Gastroesophageal sphincter (tissue), 4 donors: ENCODE data around the gene ZCCHC14. TPM values are rescaled to one million over a fixed set of nuclear protein-coding genes. Genes with fewer than 3 reads are reported as not detected.

Experiments used
- ATAC-seq: fragments of 150-250 bp; one replicate; pipeline ENCODE4 v1.9.1; 2016; ENCODE audit warnings: mild to moderate bottlenecking, moderate library complexity
- H3K27ac ChIP-seq, 4 donors: fragments of 200-600 bp; sonication (generic) in 3 of 4; 1 replicate in 3 of 4; 2 replicates in 1 of 4; pipeline ENCODE4 v1.5.1; 2016 to 2019
- H3K27me3 ChIP-seq: fragments of 200-600 bp; sonication (generic); one replicate; pipeline ENCODE4 v1.5.1; 2019
- H3K36me3 ChIP-seq, 2 donors: fragments of 200-600 bp; sonication (generic); one replicate each; pipeline ENCODE4 v1.5.1; 2019; ENCODE audit warnings: control low read depth in 1 of 2
- H3K4me1 ChIP-seq, 3 donors: fragments of 200-600 bp; sonication (generic); 1 replicate in 2 of 3; 2 replicates in 1 of 3; pipeline ENCODE4 v1.5.1; 2016 to 2019; ENCODE audit warnings: control low read depth in 2 of 3
- H3K4me3 ChIP-seq, 2 donors: fragments of 200-600 bp; sonication (generic); one replicate each; pipeline ENCODE4 v1.5.1; 2019; ENCODE audit warnings: mild to moderate bottlenecking in 1 of 2, moderate library complexity in 1 of 2
- H3K9me3 ChIP-seq, 3 donors: fragments of 200-600 bp; sonication (generic); one replicate each; pipeline ENCODE4 v1.5.1; 2017 to 2019; ENCODE audit warnings: control low read depth in 2 of 3
- EP300 ChIP-seq: sonication (generic); formaldehyde crosslinking; IDR thresholded peaks from one replicate; pipeline ENCODE4 v1.6.1; 2017; ENCODE audit warnings: antibody characterized with exemption, mild to moderate bottlenecking
- POLR2A ChIP-seq, 2 donors: fragments of 450-650 bp; IDR thresholded peaks; one replicate each; pipeline ENCODE4 v1.6.1; 2017; ENCODE audit warnings: antibody characterized with exemption in 2 of 2, mild to moderate bottlenecking in 2 of 2, moderate library complexity in 1 of 2
- POLR2AphosphoS5 ChIP-seq: sonication (generic); formaldehyde crosslinking; IDR thresholded peaks from one replicate; pipeline ENCODE4 v1.6.1; 2017; ENCODE audit warnings: antibody characterized with exemption
- WGBS, 2 donors: methylation state at CpG; one replicate each; pipeline ENCODE4 v1.1.5; 2018; ENCODE audit warnings: low coverage in 1 of 2; 5-methylcytosine and 5-hydroxymethylcytosine counted together
- total RNA-seq, 4 donors: library from RNA; depleted of rRNA; stranded (reverse); fragments of >200 nt; gene quantifications; one replicate each; pipeline ENCODE4 v1.1.0, GENCODE V29; 2016
- TF ChIP-seq, protein P1 (sequence below), 4 experiments: fragments of 200-600 bp in 2 of 4; fragments of 450-650 bp in 2 of 4; sonication (generic) in 1 of 4; IDR thresholded peaks; one replicate each; pipeline ENCODE4 v1.5.1; 2017 to 2019; ENCODE audit warnings: antibody characterized with exemption in 4 of 4, mild to moderate bottlenecking in 2 of 4, moderate library complexity in 2 of 4

ZCCHC14 gene
- total RNA-seq, 4 donors from 2014 or later: 15.5 to 24.9 (median 19.9) TPM

DNA sequence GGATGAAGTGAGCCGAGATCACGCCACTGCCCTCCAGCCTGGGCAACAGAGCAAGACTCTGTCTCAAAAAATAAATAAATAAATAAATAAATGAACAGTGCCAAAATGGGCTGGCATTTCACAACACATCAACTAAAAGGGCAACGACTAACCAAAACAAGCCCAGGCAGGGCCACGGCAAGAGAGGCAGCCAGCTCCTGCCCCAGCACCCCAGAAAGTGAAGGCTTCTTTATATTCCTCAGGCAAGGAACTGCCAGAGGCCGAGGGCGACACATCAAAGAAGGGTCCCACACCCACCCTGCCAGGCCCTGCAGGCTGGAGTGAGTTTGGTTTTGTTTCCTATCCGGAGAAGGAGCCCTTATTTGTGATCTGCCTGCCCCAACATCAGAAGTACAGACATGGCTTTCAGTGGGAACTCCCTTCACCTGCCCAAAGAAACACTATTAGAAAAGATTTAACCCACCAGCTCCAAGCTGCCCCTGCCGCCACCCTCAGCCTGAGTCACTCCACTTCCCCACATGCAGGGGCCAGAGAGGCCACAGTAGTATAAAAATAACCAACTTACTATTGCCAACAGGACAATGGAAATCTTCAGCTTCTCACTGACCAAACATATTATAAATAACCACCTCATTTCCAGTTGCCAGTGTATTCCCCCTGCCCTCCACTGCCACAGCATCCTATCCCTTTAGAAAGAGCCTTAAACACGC is 117.2 kb downstream of the ZCCHC14 start:
- 46 to 61% methylated on average over 8 to 9 of the region's 9 CpGs for WGBS, 2 donors
- peak overlapping the region in 3 of 4 donors; percentile 49 to 69 (median 68) for H3K27ac ChIP-seq
- H3K4me3 ChIP-seq: no peak overlapping the region
- ATAC-seq: no peak
- no peaks in the 10 kb centered on the region for H3K9me3 ChIP-seq
- H3K4me1 ChIP-seq: peaks cover 0 to 95% (median 39%) of the 10 kb centered on the region in 3 donors
- no peaks in the 10 kb centered on the region for H3K36me3 ChIP-seq
- no peak for TF ChIP-seq POLR2A (IDR thresholded peaks at IDR 0.05)
- TF ChIP-seq, protein P1, sequence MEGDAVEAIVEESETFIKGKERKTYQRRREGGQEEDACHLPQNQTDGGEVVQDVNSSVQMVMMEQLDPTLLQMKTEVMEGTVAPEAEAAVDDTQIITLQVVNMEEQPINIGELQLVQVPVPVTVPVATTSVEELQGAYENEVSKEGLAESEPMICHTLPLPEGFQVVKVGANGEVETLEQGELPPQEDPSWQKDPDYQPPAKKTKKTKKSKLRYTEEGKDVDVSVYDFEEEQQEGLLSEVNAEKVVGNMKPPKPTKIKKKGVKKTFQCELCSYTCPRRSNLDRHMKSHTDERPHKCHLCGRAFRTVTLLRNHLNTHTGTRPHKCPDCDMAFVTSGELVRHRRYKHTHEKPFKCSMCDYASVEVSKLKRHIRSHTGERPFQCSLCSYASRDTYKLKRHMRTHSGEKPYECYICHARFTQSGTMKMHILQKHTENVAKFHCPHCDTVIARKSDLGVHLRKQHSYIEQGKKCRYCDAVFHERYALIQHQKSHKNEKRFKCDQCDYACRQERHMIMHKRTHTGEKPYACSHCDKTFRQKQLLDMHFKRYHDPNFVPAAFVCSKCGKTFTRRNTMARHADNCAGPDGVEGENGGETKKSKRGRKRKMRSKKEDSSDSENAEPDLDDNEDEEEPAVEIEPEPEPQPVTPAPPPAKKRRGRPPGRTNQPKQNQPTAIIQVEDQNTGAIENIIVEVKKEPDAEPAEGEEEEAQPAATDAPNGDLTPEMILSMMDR (IDR thresholded peaks at IDR 0.05): no peak
- no peak for TF ChIP-seq EP300
- no peak for TF ChIP-seq POLR2AphosphoS5
- no peaks in the 10 kb centered on the region for H3K27me3 ChIP-seq

DNA sequence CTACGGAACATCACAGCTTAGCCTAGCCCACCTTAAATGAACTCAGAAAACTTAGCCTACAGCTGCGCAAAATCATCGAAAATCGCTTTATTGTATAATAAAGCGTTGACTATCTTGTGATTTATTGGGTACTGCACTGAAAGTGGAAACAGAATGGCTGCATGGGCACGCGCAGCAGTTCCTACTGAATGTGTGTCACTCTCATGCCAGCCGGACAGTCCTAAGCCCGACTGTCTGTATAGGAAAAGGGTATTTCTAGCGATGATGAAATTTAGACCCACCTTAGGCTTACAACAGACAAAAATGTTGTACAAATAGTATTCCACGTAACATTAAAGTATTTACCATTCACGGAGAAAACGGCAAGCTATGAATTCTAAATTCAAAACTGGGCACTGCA is 118.5 kb downstream of the ZCCHC14 start:
- Histone ChIP-seq H3K9me3 (no peaks in the 10 kb centered on the region), H3K4me3 (no peak overlapping the region), H3K27me3 (no peaks in the 10 kb centered on the region), H3K27ac (no peak overlapping the region), H3K4me1 (peaks cover 0 to 95% (median 38%) of the 10 kb centered on the region in 3 donors), H3K36me3 (no peaks in the 10 kb centered on the region)
- TF ChIP-seq, protein P1 (IDR thresholded peaks at IDR 0.05): no peak
- no peak for ATAC-seq
- WGBS, 2 donors: 96% methylated on average over 11 to 13 of the region's 13 CpGs

DNA sequence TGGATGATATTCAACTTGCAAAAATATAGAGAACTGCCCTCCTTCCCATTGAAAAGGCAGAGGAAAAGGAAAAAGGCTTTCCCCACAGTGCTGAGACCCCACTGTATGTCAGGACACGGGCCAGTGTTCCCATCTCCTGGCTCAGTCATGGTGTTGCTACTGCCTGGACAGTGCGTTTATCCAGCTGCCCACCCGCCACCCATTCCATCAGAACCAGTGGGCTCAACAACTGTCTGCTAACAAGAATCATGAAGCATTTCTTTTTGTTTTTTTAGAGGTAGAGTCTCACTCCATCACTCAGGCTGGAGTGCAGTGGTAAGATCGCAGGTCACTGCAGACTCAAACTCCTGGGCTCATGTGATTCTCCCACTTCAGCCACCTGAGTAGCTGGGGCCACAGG is 120.5 kb downstream of the ZCCHC14 start:
- WGBS, 2 donors: 96% methylated on average over 3 of the region's 4 CpGs
- Histone ChIP-seq H3K36me3 (no peaks in the 10 kb centered on the region), H3K27ac (no peak overlapping the region), H3K4me3 (no peak overlapping the region), H3K9me3 (no peaks in the 10 kb centered on the region), H3K27me3 (no peaks in the 10 kb centered on the region), H3K4me1 (peaks cover 0 to 96% (median 33%) of the 10 kb centered on the region in 3 donors)
- TF ChIP-seq POLR2AphosphoS5 (no peak), POLR2A (IDR thresholded peaks at IDR 0.05) (no peak), EP300 (no peak)
- TF ChIP-seq, protein P1 (IDR thresholded peaks at IDR 0.05): no peak
- ATAC-seq: no peak

GRCh38 chr16:87371261-87371866 is 121.5 kb downstream of the ZCCHC14 start:
- H3K27ac ChIP-seq: no peak overlapping the region

More at GRCh38 chr16:87371261-87371866, 121.5 kb downstream of the ZCCHC14 start:
- no peak for ATAC-seq
- Histone ChIP-seq H3K4me3 (no peak overlapping the region), H3K4me1 (peaks cover 0 to 96% (median 33%) of the 10 kb centered on the region in 3 donors), H3K36me3 (peaks cover 0 to 4% of the 10 kb centered on the region in 2 donors), H3K27me3 (no peaks in the 10 kb centered on the region), H3K9me3 (no peaks in the 10 kb centered on the region)
- TF ChIP-seq POLR2AphosphoS5 (no peak), POLR2A (IDR thresholded peaks at IDR 0.05) (no peak), EP300 (no peak)
- TF ChIP-seq, protein P1 (IDR thresholded peaks at IDR 0.05): no peak
- 68 to 87% methylated on average over 9 to 12 of the region's 20 CpGs for WGBS, 2 donors
